GM19467 (cell line): ENCODE measurements around the gene ADAM17.
"Not testable (repeated sequence)": the region's sequence is repeated elsewhere in the genome, so short reads cannot be mapped to it uniquely, and the experiment has no call there.

ENCODE experiments used
- ATAC-seq: cut with Tn5 transposase; IDR thresholded peaks from one replicate; pipeline ENCODE4 v1.9.1; 2021; ENCODE audit warnings: mild to moderate bottlenecking, moderate library complexity; ENCODE audit not compliant: unreplicated experiment

Gene ADAM17

GRCh38 chr2:9570182-9571060 lies 14.8 kb upstream of the ADAM17 start:
- ATAC-seq: no peak

GRCh38 chr2:9565436-9566153 lies 10.0 kb upstream of the ADAM17 start:
- no peak for ATAC-seq

- no peak for ATAC-seq
Measured at GRCh38 chr2:9560628-9561027, 5.0 kb upstream of the ADAM17 start.

- ATAC-seq: no peak
Measured at GRCh38 chr2:9558948-9559381, 3.3 kb upstream of the ADAM17 start.

GRCh38 chr2:9556121-9556743 lies 602 bp upstream of the ADAM17 start:
- peak; percentile 2 for ATAC-seq

GRCh38 chr2:9554921-9555296 lies 721 bp downstream of the ADAM17 start:
- ATAC-seq: no peak

GRCh38 chr2:9552219-9553178 lies 3.1 kb downstream of the ADAM17 start:
- no peak for ATAC-seq

GRCh38 chr2:9550859-9551391 lies 4.7 kb downstream of the ADAM17 start:
- not testable (repeated sequence) for ATAC-seq

- no peak for ATAC-seq
Measured at GRCh38 chr2:9549420-9549819, 6.2 kb downstream of the ADAM17 start.

GRCh38 chr2:9548506-9548905 lies 7.1 kb downstream of the ADAM17 start:
- ATAC-seq: peak; percentile 48

- no peak for ATAC-seq
Measured at GRCh38 chr2:9547262-9547991, 8.2 kb downstream of the ADAM17 start.

GRCh38 chr2:9545502-9545901 lies 10.1 kb downstream of the ADAM17 start:
- ATAC-seq: no peak

- no peak for ATAC-seq
Measured at GRCh38 chr2:9543557-9543956, 12.1 kb downstream of the ADAM17 start.

GRCh38 chr2:9539531-9539930 lies 16.1 kb downstream of the ADAM17 start:
- no peak for ATAC-seq

GRCh38 chr2:9538000-9538507 lies 17.6 kb downstream of the ADAM17 start:
- ATAC-seq: no peak

- no peak for ATAC-seq
Measured at GRCh38 chr2:9536504-9536903, 19.1 kb downstream of the ADAM17 start.

GRCh38 chr2:9535177-9535576 lies 20.5 kb downstream of the ADAM17 start:
- ATAC-seq: no peak

- ATAC-seq: no peak
Measured at GRCh38 chr2:9533663-9534062, 22.0 kb downstream of the ADAM17 start.

GRCh38 chr2:9532421-9532820 lies 23.2 kb downstream of the ADAM17 start:
- ATAC-seq: no peak
